HG02678 (cell line): ENCODE data around the gene TYRO3.

ENCODE experiments used
- ATAC-seq: cut with Tn5 transposase; IDR thresholded peaks from one replicate; pipeline ENCODE4 v1.9.1; 2021; ENCODE audit warnings: mild to moderate bottlenecking, moderate library complexity; ENCODE audit not compliant: unreplicated experiment

The TYRO3 gene

DNA sequence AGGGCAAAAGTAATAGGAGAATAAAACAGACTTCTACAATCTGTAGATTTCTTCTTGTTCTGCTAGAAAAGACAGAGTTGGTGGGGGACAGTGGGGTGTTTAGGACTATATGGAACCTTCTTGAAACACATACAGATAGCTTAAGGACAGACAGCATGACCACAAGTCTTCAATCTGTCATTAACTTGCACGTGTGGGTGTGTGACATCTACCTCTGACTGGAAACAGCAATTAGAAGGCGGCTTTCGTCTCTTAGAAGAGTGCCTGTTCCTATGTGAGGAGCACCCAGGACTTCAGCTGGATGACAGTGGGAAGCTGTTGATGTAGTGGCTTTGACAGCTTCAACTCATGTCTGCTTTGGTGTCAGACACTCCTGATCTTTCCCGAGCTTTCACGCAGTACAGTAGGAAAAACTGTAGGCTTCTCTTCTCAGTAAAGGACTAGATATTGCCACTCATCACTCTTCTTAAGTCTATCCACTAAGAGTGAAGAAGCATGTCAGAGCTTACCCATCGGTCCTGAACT, 44.5 kb downstream of the TYRO3 start:
- ATAC-seq: no peak

DNA sequence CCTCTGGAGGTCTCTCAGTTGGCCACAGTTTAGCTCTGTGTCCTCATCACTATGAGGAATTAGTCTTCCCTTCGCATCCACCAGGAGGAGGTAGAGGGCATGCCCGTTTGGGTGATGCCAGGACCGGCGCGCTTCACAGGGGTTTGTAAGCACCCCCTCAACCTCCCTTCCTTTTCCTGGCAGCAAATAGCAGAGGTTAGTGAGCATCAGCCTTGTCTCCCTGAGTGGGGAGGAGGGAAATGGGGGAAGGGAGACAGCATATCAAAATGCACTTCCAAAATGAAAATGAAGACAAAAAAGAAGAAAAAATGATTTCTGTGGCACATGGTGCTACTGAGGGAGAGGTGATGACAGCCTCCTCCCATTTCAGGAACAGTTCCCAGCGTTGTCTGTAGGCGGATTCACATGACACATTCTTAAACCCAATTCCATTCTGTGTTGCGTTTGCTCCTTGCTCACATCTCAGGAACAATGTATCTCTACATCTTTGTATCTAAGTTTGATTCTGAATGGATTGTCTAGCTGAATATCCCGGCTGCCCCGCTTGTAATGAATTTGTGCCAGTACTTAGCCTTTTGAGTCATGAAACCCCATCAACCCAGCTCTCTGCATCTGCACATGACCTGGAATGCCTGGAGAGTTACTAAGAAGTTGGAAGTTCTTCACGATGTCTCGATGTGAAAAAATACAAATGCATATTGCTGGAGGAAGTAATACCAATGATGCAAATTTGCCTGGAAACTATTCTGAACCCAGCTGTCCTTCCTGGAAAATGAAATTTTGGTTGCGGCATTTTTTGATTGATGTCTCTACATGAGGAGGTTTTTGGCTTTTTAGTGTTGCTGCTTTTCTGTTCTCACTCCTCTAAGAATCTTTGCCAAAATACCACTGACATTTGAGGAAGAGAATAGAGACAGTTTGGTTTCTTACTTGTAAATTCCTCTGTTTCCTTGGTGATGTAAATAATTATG, 45.2 kb downstream of the TYRO3 start:
- ATAC-seq: no peak

DNA sequence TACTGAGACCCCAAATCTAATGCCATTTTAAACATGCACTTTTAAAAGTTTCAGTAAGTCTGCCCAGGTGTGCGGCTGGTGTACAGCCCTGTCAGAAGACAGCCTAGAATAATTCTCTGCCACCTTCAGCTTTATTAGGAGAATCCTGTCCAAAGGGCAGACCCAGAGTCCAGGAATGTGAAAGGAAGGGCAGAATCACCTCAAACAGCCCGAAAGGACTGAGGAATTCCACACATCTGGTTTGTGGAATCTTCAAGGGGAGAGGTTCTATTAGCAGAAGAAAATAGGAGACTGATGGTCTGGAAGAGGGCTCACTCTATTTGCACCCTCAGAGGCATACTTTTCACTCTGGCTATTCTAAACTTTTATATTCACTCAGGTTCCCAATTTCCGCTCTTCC, 46.6 kb downstream of the TYRO3 start:
- ATAC-seq: no peak

DNA sequence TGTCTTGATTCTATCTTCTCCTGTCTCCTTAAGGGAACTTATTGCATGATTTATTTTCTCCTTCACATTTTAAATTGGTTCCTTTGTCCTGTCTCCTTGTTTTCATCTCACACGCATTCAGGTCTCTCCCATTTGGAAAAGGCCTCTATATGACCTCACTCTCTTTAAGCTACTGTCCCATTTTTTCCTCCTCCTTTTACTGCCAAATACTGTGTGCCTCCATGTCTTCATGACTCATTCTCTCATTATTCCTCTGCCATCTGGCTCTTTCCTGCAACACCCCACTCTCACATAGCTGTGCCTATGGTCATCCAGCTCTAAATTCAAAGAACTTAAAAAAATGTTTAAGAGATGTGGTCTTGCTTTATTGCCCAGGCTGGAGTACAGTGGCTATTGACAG, 48.0 kb downstream of the TYRO3 start:
- no peak for ATAC-seq

DNA sequence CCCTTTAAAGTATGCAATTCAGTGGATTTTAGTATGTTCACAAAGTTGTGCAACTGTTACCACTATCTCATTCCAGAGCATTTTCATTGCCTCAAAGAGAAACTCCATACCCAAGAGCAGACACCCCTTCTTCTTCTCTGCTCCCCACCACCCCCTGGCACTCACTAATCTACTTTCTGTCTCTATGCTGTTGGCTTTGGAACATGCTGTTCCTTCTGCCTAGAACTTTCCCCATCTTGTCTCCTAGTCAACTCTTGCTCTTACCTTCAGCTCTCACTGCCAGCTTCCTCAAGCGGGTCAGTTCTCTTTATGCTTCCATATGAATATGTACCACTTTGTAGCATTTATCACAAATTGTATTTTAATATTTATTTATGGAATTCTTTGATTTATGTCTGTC, 50.1 kb downstream of the TYRO3 start:
- ATAC-seq: no peak

DNA sequence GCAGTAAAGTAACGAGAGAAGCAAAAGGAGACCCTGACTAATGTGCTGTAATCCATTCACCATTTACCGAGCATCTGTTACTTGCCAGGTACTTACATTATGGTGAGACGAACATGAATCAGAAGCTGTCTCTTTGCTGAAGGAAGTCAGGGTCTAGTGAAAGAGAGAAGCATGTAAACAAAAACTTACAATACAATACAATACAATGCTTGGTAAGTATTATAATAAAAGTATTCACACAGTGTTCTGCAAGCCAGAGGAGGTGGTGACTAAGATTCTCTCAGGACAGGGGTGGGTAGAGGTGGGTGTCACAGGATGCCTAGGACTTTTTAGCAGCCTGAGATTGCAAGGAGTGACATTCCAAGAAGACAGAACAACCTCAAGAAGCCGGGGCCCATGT, 51.0 kb downstream of the TYRO3 start:
- no peak for ATAC-seq

DNA sequence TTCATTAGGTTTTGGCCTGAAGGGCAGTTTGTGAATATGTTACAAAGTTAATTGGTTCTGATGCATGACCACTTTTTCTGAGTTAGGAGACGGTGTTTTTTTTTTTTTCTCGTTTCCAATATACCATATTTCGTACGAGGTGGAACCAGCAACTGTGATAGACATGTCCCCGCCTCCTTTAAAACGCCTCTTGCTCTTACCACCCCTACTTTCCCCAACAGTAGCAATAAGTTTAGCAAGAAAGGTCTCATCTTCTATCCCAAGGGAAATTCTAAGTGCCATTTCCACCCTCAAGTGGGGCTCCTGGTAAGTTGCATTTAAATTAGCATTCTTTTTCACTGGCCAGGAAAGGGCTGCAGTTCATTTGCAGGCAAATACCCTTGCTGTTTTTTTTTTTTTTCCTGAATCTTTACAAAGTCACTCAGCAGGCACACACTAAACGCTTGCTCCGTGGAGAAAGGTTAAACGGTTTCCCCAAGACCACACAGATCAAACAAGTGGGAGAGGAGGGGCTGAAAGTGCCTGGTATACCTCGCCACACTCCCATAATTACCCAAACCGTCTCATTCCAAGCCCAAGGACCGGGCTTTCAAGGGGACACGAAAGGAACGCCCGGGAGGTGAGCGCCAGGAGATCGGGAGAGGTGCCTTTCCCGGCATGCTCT, 61.7 kb downstream of the TYRO3 start:
- ATAC-seq: no peak

DNA sequence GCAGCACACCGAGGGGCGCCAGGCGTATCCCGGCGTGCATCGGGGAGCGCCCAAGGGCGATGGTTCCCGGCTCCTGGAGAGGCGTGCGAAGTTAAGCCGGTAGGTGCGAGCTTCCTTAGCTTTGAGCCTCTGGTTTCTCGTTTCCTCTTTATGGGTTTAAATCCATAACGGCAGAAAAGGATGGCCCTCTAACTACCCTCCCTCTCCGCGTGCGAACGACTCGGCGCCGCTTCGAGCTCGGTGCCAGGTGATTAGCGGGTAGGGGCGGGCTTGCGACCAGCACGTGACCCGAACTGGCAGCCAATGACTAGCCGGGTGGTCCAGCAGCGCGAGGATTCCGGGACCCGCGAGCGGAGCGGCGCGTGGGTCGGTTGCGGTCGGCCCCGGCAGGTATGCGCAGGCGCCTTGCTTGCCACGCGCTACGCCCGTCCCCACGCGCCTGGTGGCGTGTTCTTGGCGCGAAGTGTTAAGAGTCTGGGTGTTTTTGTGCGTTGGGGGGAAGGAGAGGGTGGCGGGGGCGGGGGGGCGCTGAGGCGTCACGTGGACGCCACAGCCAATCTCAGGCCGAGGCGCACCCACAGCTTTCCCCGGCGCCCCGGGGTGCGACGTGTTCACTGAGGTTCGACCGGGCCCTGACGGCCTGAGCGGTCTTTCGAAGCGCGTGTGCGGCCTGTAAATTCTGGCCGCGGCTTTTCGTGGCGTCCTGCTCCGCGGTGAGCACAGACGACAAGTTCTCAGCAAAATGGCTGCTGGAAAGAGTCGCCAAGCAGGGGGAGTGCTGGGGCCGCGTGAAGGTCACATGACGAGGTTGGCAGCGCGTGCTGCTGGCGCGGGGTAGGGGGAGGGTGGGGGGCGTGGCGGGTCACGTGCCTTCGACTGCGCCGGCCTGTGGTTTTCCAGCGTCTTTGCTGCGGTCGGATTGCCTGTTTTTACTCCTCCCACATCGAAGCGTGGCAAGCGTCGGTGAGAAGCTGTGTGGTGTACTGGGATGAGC, 62.5 kb downstream of the TYRO3 start:
- ATAC-seq: no peak

DNA sequence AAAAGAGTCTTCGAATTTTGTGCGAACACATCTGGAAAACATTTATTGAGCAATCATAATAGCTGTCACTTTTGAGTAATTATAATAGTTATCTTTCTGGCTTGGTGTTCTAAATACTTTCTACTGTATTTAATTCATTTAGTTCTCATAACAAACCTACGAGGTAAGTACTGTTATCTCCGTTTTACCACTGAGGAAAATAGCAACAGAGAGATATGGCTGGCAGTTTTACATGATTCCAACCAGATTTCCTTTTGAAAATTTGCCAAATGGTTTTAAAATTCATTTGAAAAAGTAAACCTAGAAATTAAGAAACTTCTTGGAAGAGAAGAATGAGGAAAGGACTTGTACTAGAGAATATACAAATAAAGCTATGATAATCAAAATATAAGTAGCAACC, 63.9 kb downstream of the TYRO3 start:
- ATAC-seq: no peak

DNA sequence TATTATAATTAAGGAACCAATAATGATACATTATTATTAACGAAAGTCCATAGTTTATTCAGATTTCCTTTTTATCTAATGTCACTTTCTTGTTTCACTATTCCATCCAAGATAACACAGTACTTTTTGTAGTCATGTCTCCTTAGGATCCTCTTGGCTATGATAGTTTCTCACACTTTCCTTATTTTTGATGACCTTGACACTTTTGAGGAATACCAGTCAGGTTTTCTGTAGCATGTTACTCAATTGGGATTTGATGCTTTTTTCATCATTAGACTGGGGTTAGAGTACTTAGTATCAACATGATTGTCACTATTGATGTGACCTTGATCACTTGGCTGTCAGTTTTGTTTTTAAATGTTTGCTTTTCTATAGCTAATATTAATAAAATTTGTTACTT, 68.2 kb downstream of the TYRO3 start:
- no peak for ATAC-seq

DNA sequence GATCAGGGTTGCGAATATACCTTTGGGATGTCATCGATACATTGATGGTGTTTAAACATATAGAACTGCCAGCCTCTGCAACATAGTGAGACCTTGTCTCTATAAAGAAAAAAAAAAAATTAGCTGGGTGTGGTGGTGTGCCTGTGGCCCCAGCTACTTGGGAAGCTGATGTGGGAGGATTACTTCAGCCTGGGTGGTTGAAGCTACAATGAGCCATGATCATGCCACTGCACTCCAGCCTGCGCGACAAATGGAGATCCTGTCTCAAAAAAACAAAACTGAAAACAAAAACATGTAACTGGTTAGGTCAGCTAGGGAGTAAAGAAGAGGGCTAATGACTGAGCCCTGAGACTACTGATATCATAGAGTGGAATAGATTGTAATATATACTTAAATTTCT, 70.5 kb downstream of the TYRO3 start:
- ATAC-seq: no peak

DNA sequence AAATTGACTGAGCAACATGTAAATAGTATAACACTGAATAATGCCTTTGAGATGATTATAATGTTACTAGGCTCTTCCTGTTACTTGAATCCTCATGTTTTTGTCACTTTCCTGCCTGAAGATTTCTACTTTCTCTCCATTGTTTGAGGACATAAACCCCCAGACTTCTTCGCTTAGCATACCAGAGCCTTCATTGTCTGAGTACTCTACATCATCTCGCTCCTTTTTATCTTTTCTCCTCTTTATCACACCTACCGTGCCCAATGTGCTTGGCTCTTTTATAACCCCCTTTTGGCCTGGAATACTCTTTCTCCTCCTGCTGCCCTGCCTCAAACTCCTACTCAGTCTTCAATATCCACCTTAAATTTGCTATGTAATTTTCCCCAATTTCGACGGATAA, 70.9 kb downstream of the TYRO3 start:
- ATAC-seq: no peak

DNA sequence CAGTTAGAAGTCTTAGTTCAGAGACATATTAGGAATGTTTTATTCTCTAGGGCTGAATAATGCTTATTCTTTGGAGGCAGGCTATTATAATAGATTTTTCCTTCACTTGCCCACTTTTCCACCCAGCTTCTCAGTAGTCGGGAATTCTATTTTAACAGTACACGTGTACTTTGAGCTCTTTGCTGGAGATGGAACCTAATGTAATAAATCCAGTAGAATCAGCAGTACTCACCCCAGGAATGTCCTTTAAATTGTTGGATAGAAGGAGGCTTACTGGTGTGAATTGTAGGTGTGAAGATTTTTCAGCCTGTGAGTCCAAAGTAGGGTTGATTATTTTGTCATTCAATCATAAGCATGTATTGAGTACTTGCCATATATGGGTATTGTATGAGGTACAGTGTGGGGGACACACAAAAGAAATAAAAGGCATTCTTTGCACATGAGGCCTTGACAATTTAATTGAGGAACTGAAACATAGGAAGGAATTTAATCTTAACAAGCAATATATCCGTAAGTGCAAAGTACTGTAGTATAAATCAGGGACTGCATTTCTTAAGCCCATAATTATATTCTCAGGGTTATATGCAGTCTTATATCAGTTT, 71.7 kb downstream of the TYRO3 start:
- ATAC-seq: no peak

DNA sequence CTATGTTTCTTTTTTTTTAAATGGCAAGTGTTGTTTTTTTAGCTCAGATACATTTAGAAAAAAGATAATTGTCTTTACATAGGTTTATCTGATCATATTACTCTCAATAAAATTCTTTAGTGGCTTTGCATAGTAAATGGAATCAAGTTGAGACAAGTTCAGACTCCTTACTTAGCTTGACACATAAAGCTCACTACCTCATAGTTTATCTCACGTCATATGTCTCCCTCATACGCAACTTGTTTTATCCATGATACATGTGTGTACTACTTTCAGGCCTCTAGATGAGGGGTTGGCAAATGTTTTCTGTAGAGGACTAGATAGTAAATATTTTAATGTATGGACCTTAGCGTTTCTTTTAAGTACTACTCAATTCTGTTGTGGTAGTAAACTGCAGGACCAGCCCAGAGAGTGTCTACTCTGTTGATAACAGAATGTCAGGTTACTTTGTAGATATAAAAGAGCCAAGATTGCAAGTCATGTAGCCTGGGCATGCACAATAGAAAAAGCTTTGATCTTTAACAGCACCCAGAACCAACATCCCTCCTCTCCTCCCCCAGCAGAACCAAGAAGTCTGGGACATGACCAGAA, 73.0 kb downstream of the TYRO3 start:
- no peak for ATAC-seq
